DND-41 (cell line): Measurements from ENCODE around the gene DHPS.
"Not testable (repeated sequence)": the region's sequence is repeated elsewhere in the genome, so short reads cannot be mapped to it uniquely, and the experiment has no call there.

ENCODE experiments used
- ATAC-seq: fragments of 200-7000 bp; cut with Tn5 transposase; 3 replicates; pipeline ENCODE4 v1.9.1; 2021; ENCODE audit warnings: low read depth; ENCODE audit not compliant: insufficient read depth
- DNase-seq: peaks from one replicate; pipeline ENCODE4 v3.0.0-alpha.2; 2020
- H2AFZ ChIP-seq: 2 replicates; pipeline ENCODE4 v1.6.0; 2012; ENCODE audit warnings: low read depth, low read length
- H3K27ac ChIP-seq: 2 replicates; pipeline ENCODE4 v1.5.1; 2012; ENCODE audit warnings: low read length, inconsistent platforms
- H3K27me3 ChIP-seq: fragments of 200-600 bp; sonication (generic); 2 replicates; pipeline ENCODE4 v1.6.0; 2012; ENCODE audit warnings: low read length, mild to moderate bottlenecking, inconsistent platforms; ENCODE audit not compliant: insufficient read depth, poor library complexity
- H3K36me3 ChIP-seq: 2 replicates; pipeline ENCODE4 v1.5.1; 2012; ENCODE audit warnings: low read length, inconsistent platforms; ENCODE audit not compliant: insufficient read depth
- H3K4me1 ChIP-seq: 2 replicates; pipeline ENCODE4 v1.5.1; 2012; ENCODE audit warnings: mild to moderate bottlenecking, low read length; ENCODE audit not compliant: insufficient read depth
- H3K4me2 ChIP-seq: 2 replicates; pipeline ENCODE4 v1.6.0; 2012; ENCODE audit warnings: mild to moderate bottlenecking, moderate library complexity, low read length, inconsistent platforms; ENCODE audit not compliant: insufficient read depth
- H3K4me3 ChIP-seq, 2 experiments: fragments of 200-600 bp in 1 of 2; shearing (Covaris generic) in 1 of 2; 2 replicates each; pipeline ENCODE4 v1.5.1; 2012 to 2016; ENCODE audit warnings: inconsistent platforms in 2 of 2, low read length in 2 of 2, mild to moderate bottlenecking in 2 of 2, low read depth in 1 of 2, moderate library complexity in 1 of 2
- H3K79me2 ChIP-seq: 2 replicates; pipeline ENCODE4 v1.6.0; 2012; ENCODE audit warnings: low read length, inconsistent platforms; ENCODE audit not compliant: insufficient read depth
- H3K9ac ChIP-seq: 2 replicates; pipeline ENCODE4 v1.6.0; 2012; ENCODE audit warnings: low read depth, mild to moderate bottlenecking, inconsistent platforms, low read length, moderate library complexity
- H3K9me3 ChIP-seq: 2 replicates; pipeline ENCODE4 v1.5.1; 2012; ENCODE audit warnings: low read length, moderate library complexity, mild to moderate bottlenecking, inconsistent platforms; ENCODE audit not compliant: insufficient read depth, severe bottlenecking
- H4K20me1 ChIP-seq: 2 replicates; pipeline ENCODE4 v1.6.0; 2012; ENCODE audit warnings: low read length; ENCODE audit not compliant: insufficient read depth
- CTCF ChIP-seq: IDR thresholded peaks from 2 replicates; pipeline ENCODE4 v1.5.1; 2012; ENCODE audit warnings: borderline replicate concordance, low read length, moderate library complexity, mild to moderate bottlenecking; ENCODE audit not compliant: poor library complexity, severe bottlenecking; ENCODE audit errors: extremely low read depth
- EZH2 ChIP-seq: IDR thresholded peaks from 3 replicates; pipeline ENCODE4 v1.6.1; 2012; ENCODE audit warnings: borderline replicate concordance, low read depth, mild to moderate bottlenecking, moderate library complexity, low read length, inconsistent platforms; ENCODE audit not compliant: severe bottlenecking

DHPS gene

GRCh38 chr19:12647490-12648071 lies 34.1 kb downstream of the DHPS start:
- DNase-seq (peak; percentile 36), ATAC-seq (peak; percentile 64)
- TF ChIP-seq CTCF (no peak), EZH2 (no peak)
- H3K79me2 ChIP-seq, result no peaks in the 10 kb centered on the region
- no peak overlapping the region for H3K27ac ChIP-seq
- H3K4me3 ChIP-seq, result no peak overlapping the region
- no peaks in the 10 kb centered on the region for H3K27me3 ChIP-seq
- no peak overlapping the region for H2AFZ ChIP-seq
- no peak overlapping the region for H3K4me2 ChIP-seq
- H3K36me3 ChIP-seq, result no peaks in the 10 kb centered on the region
- H3K9ac ChIP-seq, result no peak overlapping the region
- no peaks in the 10 kb centered on the region for H4K20me1 ChIP-seq
- no peaks in the 10 kb centered on the region for H3K4me1 ChIP-seq
- H3K9me3 ChIP-seq, result no peaks in the 10 kb centered on the region

GRCh38 chr19:12647047-12647446 lies 34.6 kb downstream of the DHPS start:
- ATAC-seq, result no peak
- no peaks in the 10 kb centered on the region for H3K4me1 ChIP-seq
- H3K27ac ChIP-seq, result no peak overlapping the region
- no peak for DNase-seq
- H3K4me2 ChIP-seq, result no peak overlapping the region
- no peaks in the 10 kb centered on the region for H3K79me2 ChIP-seq
- H3K36me3 ChIP-seq, result no peaks in the 10 kb centered on the region
- no peak overlapping the region for H3K4me3 ChIP-seq
- no peak overlapping the region for H3K9ac ChIP-seq
- TF ChIP-seq CTCF, result no peak
- no peak for TF ChIP-seq EZH2
- H3K9me3 ChIP-seq, result no peaks in the 10 kb centered on the region
- H3K27me3 ChIP-seq, result no peaks in the 10 kb centered on the region
- no peaks in the 10 kb centered on the region for H4K20me1 ChIP-seq
- H2AFZ ChIP-seq, result no peak overlapping the region

GRCh38 chr19:12646551-12646950 lies 35.1 kb downstream of the DHPS start:
- H3K27me3 ChIP-seq, result no peaks in the 10 kb centered on the region
- no peaks in the 10 kb centered on the region for H3K4me1 ChIP-seq
- no peaks in the 10 kb centered on the region for H3K79me2 ChIP-seq
- TF ChIP-seq EZH2 (no peak), CTCF (no peak)
- DNase-seq, result no peak
- H3K4me3 ChIP-seq, result no peak overlapping the region
- H3K4me2 ChIP-seq, result no peak overlapping the region
- no peaks in the 10 kb centered on the region for H3K9me3 ChIP-seq
- no peak overlapping the region for H3K9ac ChIP-seq
- no peaks in the 10 kb centered on the region for H4K20me1 ChIP-seq
- no peak overlapping the region for H2AFZ ChIP-seq
- no peak overlapping the region for H3K27ac ChIP-seq
- no peaks in the 10 kb centered on the region for H3K36me3 ChIP-seq
- ATAC-seq, result no peak

DNA sequence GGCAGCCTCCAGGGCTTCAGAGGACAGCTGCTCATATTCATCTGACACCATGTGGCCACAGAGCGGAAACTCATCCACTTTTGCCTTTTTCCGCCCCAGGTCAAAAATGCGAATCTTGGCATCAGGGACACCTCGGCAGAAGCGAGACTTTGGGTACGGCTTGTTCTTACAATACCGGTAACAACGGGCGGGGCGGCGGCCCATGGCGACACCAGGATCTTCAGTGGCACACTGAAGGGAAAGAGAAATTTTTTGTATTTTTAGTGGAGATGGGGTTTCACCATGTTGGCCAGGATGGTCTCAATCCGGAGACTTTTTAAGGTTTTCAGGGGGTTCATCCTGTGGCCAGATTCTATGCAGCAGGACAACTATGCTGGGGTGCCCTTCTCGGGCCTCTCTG lies 38.0 kb downstream of the DHPS start:
- H3K9ac ChIP-seq, H3K27me3 ChIP-seq, H2AFZ ChIP-seq, ATAC-seq, H4K20me1 ChIP-seq, DNase-seq, H3K9me3 ChIP-seq, H3K36me3 ChIP-seq, H3K4me3 ChIP-seq, H3K4me2 ChIP-seq, H3K27ac ChIP-seq, H3K79me2 ChIP-seq: not testable (repeated sequence)
- H3K4me1 ChIP-seq, result peaks cover 12% of the 10 kb centered on the region
